GM19468 (cell line): ENCODE data around the gene AFF2.

Source experiments
- ATAC-seq: cut with Tn5 transposase; IDR thresholded peaks from one replicate; pipeline ENCODE4 v1.9.1; 2021; ENCODE audit warnings: mild to moderate bottlenecking, moderate library complexity, moderate number of reproducible peaks; ENCODE audit not compliant: unreplicated experiment; ENCODE audit errors: extremely low read depth

Gene AFF2

DNA sequence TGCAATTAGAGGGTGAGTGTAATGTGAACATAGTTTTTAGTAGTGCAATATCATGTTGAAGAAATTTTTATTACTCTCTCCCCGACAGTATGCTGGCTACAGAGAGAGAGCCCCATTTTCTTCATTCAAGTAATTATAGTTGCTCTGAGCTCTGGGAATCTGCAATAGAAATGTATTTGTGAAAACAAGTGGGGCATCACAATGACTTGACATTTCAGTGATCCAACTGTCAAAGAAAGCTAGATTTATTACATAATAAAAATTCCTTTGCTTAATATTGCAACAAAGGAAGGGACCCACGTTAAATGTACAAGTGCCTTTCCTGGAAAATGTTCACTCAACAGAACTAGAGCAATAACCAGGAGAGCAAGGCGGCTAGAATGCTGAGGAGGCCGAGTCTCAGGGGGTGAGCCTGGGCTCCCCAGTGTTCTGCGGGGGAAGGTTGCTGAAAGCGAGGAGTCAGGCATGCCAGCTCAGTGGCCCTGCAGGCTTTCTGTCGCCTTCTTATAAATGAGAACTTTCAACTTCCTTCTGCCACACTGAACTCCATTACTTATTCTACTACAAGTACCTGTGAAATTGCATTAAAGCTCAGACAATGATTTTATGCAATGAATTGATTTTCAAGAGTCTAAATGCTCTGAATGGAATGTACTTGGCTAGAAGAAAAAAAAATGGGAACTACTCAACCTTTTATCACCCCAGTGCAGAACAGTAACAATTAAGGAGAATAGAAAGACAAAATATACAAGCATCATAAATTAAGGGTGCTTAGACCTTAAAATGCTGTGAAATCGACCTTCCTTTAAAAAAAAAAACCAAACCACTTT is 476.4 kb downstream of the AFF2 start:
- ATAC-seq, result no peak

- no peak for ATAC-seq
Measured at GRCh38 chrX:148979786-148980185, 479.4 kb downstream of the AFF2 start.

DNA sequence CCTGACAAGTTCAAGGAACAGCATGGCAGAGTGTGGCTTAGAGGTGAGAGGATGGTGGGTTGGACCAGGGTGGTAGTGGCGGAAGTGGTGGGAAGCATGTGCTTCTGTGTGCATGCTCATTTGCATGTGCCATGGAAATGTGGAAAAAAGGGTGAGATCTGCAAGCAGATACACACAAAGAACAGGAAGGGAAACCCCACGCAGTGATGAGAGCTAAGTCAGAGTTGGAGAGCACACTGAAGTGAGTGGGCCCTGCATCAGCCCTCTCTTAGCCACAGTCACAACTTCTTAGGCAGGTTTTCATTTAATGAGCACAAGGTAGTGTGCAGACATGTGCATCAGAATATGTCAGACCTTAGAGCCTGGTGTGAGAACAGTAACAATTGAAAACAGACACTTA is 483.8 kb downstream of the AFF2 start:
- ATAC-seq, result no peak

GRCh38 chrX:148991502-148991901 is 491.1 kb downstream of the AFF2 start:
- no peak for ATAC-seq

DNA sequence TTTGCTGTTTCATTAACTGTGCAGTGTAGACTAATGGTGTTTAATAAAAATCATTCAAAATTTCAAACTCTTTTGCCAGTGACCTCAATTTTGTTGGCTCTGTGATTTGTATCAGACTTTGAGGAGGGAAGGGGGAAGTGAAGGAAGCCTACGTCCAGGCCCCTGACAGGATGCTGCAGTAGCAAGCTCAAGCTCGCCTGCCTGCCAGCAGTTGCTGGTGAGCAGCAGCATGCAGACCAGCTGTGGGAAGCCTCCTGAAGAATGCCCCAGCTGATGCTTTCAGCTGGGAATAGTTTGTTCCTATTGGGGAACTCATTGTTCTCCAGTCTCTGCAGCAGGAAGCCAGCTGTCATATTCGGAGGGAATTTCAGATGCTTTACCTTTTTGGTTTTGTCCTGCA is 495.2 kb downstream of the AFF2 start:
- no peak for ATAC-seq

GRCh38 chrX:149002320-149002719 is 501.9 kb downstream of the AFF2 start:
- no peak for ATAC-seq

- no peak for ATAC-seq
Measured at GRCh38 chrX:149003863-149004660, 503.6 kb downstream of the AFF2 start.

GRCh38 chrX:149004936-149005335 is 504.5 kb downstream of the AFF2 start:
- ATAC-seq, result no peak

GRCh38 chrX:149006235-149006634 is 505.8 kb downstream of the AFF2 start:
- no peak for ATAC-seq

DNA sequence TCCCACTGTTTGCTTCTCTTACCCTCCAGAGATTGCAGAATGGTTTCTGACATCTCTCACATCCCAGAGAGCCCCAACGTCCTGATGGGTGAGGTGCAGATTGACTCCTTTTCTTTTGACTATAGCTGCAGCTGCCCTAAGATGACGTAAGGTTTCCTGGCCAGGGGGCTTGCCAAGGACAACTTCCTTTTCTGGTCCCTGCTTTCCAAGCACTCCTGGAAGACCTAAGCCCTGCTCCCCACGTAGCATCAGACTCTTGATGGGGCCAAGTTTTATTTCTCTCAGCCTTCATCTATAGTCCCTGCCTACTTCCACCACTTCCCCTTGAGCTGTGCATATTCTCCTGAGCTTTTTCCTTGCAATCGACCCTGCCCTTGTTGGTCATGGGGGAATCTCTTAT is 507.0 kb downstream of the AFF2 start:
- no peak for ATAC-seq

- no peak for ATAC-seq
Measured at GRCh38 chrX:149010013-149010852, 509.8 kb downstream of the AFF2 start.

DNA sequence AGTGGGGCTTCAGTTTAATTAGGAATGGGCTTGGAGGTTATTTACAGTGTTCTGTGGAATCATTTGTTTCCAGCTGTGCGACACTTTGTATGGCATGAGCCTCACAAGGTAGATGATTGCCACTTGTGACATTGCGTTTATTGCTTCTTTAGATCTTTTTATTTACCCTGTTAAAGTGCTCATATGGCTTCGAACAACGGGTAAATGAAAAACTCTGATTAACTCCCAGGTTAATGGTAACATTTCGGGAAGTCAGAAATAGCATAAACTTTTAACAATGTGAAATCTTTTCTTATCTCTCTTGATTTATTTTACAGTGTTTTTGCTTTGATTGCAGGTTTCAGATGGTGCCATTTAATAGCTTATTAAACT is 510.4 kb downstream of the AFF2 start:
- ATAC-seq, result no peak

- no peak for ATAC-seq
Measured at GRCh38 chrX:149013081-149013480, 512.7 kb downstream of the AFF2 start.

DNA sequence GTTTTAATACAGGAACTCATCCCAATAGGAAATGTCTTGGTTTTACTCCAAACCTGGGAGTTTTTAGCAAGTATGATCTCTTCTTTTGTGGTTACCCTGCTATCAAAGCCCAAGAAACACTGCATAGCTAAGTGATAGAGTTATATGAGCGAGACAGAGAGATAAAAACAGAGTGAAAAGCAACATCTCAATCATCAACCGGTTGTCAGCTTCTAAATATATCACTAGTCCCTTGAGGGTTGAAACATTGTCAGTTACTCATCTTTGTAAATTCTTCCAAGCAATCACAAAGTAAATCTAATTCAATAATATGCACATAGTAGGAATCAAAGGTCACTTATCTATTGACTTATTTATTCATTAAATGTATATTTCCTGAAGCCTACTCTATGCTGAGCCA is 520.7 kb downstream of the AFF2 start:
- ATAC-seq, result no peak

GRCh38 chrX:149022485-149022884 is 522.1 kb downstream of the AFF2 start:
- ATAC-seq, result no peak

- no peak for ATAC-seq
Measured at GRCh38 chrX:149032449-149032848, 532.0 kb downstream of the AFF2 start.

DNA sequence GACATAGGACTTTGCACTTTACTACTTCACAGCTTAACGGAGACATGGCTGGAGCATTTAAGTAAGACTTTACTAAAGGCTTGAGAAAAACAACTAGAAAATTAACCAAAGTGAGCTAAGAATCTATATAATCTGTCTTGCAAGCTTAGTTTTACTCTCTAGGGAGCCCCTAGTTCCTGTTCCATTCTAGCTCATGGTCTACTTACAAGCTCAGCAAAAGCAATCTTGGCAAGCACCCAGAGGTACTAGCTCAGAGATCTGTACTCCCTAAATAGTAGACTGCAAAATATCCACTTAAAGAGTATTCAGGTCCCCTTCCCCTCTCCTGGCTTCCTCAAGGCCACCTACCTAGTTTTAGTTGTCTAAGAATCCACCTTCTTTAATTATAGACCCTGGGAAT is 535.7 kb downstream of the AFF2 start:
- ATAC-seq, result no peak

GRCh38 chrX:149037281-149037870 is 537.0 kb downstream of the AFF2 start:
- no peak for ATAC-seq

DNA sequence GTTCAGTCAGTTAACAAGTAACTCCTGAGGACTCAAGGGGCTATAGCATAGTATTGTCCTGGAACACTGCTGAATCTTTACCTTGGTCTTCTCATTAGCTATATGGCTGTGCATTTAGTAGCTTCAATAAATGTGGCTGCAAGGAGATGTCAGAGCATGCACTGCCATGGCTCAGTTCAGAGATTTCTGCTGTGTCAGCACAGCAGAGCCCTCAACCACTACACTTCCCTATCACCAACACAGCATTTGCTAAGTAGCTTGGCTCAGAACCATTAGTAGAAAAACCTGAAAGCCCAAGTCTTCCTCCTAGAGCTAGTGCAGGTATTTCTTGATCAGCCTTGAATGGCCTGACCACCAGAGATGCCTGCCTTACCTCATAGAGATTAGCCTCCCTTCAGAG is 538.6 kb downstream of the AFF2 start:
- no peak for ATAC-seq

- ATAC-seq, result no peak
Measured at GRCh38 chrX:149040873-149041535, 540.6 kb downstream of the AFF2 start.
